NOMO-1 treated with DMSO at 0.1 percent for 48 hours (cell line): ENCODE measurements around the gene WDR88.

Experiments
- DNase-seq: peaks from one replicate; lab custom pipeline; 2025; ENCODE audit not compliant: unreplicated experiment; lab: John Stamatoyannopoulos, UW

WDR88 gene, protein sequence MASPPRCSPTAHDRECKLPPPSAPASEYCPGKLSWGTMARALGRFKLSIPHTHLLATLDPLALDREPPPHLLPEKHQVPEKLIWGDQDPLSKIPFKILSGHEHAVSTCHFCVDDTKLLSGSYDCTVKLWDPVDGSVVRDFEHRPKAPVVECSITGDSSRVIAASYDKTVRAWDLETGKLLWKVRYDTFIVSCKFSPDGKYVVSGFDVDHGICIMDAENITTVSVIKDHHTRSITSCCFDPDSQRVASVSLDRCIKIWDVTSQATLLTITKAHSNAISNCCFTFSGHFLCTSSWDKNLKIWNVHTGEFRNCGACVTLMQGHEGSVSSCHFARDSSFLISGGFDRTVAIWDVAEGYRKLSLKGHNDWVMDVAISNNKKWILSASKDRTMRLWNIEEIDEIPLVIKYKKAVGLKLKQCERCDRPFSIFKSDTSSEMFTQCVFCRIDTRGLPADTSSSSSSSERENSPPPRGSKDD

DNA sequence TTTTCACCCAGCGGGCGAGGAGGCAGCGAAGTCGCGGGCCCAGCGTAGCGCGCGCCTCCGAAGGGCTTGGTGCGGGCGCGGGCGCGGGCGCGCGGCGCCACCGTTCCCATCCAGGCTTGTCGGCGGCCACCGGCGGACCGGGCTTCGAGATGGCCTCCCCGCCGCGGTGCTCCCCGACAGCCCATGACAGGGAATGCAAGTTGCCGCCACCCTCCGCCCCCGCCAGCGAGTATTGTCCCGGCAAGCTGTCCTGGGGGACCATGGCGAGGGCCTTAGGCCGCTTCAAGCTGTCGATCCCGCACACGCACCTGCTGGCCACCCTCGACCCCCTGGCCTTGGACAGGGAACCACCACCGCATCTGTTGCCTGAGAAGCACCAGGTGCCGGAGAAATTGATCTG is at the start of gene WDR88:
WDR88 (plus strand) TSS at position 94 of the 400 bp plus-strand sequence; CDS start at position 150, 56 bp downstream.
- DNase-seq = no peak

DNA sequence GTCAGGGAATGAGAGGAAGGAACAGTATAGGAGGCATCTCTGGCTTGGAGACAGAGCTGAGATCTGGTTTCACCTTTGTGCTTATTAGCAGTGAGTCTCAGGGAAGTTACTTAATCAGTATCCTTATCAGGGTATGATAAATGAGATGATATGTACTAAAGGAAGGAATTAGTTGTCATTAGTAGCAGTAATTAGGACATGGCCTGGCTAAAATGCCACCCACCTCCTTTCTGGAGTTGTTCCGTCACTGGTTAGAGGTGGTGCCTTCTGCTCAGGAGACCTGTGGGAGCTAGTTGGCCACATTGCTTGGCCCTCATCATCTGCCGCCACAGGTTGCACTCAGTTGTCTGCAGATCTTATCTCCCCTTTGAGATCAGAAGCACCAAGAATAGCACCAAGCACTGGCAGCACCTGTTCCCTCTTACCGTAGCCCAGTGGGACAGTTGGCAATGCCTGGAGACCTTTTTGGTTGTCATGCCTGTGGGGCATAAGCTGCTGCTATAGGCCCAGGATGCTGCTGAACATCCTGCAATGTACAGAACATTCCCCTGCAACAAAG is 46.3 kb upstream of the WDR88 start:
- DNase-seq = no peak

DNA sequence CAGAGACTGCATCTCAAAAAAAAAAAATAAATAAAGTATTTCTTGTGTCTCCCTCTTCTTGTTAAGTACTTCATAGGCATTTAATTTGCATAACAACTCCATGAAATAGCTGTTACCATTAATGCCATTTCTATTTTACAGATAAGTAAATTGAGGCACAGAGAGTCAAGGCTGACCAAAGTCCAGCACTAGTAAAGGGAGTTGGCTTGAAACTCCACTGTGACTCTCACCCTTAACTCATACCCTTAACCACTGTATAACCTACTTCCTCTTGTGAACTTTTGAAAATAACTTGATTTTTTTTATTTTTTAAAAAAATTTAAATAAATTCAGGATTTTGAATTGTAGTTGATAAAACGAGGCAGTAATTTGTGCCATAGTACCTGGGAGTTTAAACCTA is 45.0 kb upstream of the WDR88 start:
- DNase-seq = no peak

DNA sequence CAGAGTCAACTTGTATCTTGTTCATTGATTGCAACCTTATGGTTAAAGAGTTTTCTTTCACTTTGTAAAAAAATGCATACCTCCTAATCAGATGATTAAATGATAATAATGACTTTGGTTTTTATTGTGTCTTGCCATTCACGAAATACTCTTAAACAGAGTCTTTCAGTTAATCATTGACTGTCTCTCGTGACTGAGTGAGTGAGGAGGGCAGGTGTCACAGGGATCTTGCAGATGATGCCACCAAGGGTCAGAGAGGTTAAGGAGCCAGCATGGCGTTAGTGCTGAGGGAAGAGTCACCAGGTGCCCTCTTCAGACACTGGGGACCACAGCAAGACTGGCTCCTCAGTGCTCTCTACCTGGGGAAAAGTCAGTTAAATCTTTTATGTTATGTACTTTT is 42.9 kb upstream of the WDR88 start:
- DNase-seq = no peak

DNA sequence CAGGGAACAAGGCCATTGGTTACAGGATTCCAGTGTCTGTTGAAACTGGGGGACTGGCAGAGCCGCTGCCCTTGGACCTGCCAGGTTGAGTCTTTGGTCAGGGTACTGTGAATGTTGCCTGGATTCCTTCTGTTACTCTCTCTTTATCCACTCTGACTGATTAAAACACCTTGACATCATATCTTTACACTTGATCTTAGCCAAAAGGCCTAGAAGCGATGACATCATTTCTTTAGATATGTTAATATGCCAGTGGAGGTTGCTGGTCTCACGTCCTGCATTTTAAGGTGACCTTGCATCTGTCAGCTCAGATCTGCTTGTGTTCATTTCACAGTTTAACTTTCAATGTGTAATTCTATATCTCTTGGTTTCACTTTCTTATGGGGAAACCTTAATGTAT is 41.7 kb upstream of the WDR88 start:
- DNase-seq = no peak

DNA sequence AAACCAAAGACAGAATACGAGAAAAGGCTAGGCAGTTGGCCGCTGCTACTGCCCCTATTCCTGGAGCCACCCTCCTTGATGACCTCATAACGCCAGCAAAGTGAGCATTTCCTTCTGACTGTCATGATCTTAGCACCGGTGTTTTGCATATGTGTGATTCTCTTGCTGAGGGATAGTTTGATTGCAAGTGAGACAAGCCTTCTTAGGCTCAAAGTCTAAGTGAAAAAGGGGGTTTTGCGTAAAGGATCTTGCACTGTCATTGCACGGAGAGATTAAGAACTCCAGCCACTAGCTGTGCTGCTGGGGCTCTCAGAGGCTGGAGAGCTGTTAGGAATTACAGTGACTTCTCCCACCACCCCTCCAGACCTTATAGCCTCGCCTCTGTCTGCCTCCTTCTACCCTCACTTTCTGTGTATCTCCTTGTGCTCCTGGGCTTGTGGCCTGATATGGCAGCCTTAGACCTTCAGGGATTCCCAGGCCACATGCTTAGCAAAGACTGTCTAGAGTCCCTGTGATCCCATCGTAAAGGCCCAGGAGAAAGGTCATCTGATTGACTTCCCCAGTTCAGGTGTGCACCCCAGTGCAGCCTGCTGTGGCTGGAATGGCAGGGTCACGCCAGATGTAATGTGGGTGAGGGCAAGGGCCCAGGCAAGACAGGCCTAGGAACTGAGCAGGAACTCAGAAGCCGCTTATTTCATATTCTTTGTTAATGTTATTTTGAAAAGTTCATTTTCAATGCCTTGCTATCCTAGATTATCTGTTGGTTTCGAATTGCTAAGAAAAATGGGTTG is 38.3 kb upstream of the WDR88 start:
- DNase-seq = no peak

DNA sequence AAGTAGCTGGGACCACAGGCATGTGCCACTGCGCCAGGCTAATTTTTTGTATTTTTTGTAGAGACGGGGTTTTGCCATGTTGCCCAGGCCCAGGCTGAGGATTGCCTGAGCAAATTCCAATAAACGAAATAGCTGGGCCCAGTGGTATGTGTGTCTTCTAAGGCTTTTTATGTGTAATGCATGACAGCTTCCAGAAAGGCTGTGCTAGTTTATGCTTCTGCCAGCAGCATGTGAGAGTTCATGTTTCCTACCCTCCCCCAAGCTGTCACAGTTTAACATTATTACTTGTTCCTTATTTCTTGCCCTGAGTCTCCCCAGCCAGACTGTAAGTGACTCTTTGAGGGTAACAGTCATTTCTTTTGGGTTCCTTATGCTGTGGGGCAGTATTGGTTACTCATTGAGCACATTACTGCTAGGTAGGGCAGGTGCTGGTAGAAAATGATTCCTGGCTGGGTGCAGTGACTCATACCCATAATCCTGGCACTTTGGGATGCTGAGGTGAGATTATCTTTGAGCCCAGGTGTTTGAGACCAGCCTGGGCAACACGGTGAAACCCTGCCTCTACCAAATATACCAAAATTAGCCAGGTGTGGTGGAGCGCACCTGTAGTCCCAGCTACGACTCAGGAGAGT is 37.4 kb upstream of the WDR88 start:
- no peak for DNase-seq

DNA sequence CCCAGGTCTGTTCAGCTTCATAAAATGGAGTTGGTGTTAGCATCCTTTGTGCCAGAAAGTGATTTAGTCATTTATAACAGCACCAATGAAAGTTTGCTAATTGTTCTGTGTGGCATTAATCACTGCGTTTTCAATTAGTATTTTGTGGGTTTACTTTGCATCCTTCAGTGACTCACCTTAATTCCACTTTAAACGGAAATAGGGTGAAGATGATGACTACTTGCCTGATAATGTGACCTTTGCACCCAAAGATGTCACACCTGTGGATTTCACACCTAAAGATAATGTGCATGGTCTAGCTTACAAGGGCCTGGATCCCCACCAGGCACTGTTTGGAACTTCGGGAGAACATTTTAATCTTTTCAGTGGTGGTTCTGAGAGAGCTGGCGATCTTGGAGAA is 35.9 kb upstream of the WDR88 start:
- no peak for DNase-seq

DNA sequence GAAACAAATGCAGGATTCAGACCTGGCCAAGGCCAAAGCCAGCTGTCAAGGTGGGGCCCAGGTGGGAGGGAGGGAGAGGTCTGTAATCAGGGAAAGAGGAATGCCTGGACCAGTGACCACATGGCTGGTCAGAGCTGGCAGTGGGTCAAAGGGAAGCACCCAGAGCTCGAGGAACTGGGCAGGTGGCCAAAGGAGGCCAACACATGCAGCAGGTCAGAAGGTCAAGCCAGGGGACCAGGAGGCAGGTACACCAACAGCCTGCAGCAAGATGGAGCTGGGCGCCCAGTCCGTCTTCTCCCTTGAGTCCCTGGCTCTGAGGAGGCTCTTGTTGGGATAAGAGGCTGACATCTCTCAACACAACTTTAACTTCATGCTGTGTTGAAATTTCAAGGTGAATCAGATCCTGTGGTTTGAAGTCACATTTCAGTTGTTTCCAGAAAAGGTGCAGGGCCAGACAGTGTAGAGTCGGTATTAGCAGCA is 33.8 kb upstream of the WDR88 start:
- DNase-seq = no peak

DNA sequence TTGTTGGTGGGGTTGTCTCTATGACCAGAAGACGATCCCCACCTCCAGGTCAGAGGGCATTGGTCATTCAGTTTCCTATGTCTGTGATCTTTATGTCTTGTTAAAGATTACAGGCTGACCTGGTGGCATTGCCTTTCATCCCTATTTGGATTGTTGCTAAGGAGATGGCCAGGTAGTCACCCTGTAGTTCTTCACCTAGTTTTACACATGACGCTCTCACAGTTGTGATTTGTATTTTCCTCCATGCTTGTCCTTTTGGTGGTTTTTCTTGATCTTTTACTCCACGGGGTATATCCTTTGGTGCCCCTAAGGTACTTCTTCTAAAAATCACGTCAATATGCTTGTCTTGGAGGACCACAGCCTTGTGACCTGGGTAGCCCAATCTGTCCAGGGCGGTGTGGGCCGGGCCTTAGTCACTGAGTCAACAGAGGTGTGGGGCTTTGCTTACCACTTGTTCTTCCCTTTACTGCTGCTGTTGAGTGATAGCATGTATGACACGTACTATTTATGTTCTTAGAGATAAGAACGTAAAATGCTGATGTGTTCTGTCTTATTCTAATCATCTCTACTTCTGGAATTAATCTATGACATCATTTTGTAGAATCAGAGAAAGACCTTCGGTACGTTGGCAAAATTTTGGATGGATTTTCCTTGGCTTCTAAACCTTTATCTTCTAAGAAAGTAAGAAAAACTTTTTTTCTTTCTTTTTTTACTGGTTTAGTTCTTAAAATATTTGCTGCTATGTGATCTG is 30.8 kb upstream of the WDR88 start:
- DNase-seq = no peak

DNA sequence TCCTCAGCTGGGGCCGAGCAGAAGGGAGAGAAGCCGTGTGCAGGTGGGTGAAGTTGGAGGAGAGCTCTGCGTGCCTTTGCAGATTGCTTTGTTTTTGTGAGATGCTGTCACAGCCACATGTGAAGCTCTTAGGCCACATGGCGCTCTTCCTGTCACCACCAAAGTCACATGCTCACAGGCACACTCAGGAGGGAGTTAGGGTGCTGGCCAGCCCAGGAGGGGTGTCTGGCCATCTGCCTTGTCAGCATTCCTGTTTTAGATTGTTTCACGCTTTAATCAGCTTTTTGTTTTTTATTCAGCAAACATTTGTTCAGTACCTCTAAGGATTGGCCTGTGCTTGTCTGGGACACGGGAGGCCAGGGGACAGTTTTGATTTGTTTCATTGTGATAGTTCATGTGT is 29.0 kb upstream of the WDR88 start:
- DNase-seq = no peak

DNA sequence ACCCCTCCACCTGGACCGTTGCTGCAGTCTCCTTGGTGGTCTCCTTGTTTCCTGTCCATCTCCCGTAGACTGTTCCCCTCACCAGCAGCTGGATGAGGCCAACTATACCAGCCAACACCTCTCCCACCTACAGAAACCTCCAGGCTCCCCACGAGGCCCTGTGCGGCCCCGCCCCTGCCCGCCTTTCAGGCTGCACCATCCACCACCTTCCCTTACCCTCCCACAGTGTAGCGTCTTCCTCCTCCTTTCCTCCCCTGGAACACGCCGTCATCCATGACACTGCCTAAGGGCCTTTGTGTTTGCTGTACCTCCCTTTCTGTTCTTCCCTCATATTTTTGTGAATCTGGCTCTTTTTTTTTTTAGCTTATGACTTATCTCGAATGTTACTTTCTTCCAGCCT is 23.8 kb upstream of the WDR88 start:
- DNase-seq = no peak

DNA sequence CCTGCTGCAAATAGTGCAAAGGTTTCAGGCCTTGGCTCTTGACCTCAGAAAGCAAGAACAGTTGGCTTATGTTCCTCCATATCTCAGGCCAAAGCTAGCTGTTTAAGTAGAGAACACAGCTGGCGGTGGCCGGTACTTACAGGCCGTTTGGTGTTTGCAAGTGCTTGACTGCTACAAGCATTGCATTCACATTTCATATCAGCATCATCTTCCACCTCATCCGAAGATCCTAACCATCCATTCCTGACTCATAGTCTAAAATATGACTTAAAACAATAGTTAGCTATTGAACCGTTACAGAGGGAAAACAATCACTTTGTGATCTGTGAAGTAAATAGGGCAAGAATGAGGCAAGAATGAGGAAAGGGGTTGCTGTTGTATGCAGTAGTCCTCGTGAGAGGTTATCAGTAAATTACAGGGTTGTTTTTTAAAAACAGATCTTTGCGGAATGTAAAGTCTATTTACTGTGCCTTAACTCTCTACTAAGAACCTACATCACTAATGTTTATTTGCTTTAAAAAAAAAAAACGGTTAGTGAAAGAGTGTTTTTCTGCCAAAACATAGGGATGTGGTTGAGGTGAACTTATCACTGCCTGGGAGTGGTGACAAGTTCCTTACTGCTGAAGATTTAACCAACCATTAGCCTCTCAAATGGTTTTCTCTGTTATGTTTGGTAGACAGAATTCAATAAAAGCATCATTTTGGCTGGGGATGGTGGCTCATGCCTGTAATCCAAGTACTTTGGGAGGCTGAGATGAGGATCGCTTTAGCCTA is 21.6 kb upstream of the WDR88 start:
- no peak for DNase-seq

DNA sequence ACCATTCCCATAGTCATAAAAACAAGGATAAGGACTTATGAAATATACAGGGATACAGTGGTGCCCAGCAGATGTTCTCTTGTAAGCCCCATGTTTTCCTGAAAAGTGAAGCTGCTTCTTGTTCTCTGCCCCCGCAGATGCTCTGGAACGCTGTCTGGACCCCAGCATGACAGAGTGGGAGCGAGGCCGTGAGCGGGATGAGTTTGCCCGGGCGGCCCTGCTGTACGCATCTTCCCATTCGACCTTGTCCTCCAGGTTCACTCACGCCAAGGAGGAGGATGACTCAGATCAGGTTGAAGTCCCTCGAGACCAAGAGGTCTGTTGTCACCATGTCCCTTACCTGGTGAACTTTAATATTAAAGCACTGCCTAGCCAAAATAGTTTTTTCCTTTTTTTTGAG is 20.3 kb upstream of the WDR88 start:
- no peak for DNase-seq

DNA sequence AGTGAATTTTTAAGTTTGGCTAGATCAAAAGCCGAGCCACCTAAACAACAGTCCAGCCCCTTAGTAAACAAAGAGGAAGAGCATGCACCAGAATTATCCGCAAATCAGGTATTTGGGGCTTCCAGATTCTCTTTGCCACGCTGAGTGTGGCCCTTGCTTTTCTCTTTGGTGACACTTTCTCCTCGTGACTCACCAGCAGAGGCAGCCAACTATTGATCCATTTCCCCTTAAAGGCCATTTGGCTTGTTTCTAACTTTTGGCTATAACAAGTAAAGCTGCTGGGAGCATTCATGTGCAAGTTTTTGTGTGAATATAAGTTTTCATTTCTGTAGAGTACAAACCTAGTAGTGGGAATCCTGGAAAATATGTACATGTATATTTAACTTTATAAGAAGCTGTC is 17.6 kb upstream of the WDR88 start:
- DNase-seq = no peak

DNA sequence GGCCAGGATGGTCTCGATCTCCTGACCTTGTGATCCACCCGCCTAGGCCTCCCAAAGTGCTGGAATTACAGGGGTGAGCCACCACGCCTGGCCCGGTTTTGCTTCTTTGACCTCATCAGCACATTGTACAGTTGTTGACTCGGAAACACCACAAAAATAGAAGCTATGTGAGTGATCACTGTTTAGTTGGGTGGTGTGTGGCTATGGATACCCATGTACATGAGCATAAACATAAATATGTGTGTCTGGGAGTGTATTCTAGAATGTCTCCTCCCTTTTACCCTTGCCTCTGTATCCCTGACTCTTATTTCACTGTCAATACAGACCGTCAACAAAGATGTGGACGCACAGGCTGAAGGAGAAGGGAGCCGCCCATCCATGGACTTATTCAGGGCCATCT is 14.4 kb upstream of the WDR88 start:
- no peak for DNase-seq

DNA sequence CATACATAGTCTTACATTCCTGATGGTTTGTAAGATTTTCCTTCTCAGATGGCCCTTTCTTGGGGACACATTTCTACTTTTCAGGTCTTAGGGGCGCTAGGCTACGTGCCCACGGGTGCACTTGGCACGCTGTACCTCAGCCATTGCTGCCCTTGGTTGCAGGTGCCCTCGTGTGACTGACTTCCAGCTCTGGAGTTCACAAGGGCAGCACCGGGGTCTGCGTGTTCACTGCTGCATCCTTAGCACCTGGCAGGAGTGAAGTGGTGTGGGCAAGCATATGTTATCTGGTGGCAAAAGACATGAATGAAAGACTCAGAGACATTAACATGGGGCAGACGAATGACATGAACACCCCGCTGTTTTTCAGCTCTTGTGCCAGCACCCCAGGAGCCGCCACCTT is 13.3 kb upstream of the WDR88 start:
- DNase-seq = no peak

DNA sequence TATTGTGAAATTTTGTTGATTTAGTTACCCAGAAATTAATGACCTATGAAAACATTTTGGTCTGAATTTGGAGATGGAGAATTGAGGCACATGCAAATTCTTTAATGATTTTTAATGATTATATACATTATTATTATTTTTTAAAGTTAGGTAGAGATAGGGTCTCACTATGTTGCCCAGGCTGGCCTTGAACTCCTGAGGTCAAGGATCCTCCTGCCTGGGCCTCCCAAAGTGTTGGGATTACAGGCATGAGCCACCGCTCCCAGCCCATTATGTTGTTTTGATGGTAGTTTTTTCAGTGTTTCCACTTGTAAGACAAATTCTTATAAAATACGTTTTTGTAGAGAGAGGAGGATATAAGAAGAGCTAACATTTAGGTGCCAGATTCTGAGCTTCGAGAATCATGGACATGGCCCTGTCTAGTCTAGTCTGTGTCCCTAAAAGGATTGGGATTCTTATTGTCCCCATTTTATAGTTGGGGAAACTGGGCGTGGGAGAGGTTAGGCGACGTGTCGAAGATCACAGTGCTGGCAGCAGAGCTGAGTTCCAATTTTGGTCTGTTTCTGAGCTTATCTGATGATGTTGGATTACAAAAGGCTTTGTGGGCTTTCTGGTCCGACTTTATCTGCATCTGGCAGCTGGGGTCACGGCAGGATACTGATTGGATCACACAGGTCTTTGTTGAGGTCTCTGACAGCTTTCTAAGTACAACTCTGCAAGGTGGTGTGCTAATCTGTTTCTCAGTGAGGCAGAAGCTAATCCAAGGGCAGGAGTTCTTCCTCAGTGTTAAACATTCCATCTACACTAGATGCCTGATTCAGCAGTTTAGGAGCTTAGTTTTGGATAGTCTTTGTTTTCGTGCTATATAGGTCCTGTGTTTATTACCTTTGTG is 7.5 kb upstream of the WDR88 start:
- no peak for DNase-seq

DNA sequence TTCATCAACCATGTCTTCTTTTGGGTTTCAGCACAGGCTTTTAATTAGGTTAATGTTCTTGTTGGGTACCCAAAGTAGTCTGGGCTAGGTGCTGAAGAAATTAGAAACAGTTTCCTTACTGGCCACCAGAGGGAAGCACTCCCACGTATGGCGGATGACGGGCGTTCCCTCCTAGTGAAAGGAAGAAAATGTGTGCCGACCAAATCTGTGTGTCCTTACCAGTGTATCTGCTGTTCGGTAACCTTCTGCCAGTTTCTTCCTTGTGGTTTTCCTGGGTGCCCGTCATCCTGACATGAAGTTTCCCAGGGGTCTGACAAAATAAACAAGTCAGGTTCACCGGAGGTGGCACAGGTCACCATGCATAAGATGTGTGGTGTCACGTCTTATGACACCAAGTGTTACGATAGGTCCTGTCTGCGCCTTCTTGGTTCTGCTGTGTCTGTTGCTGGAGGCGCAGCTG is 6.0 kb upstream of the WDR88 start:
- DNase-seq = peak; percentile 61
